HepG2 (cell line): ENCODE measurements around the gene SEC63. TPM values are rescaled to one million over a fixed set of nuclear protein-coding genes. Genes with fewer than 3 reads are reported as not detected.

Source experiments
- GATA4 ChIP-seq: sonication (generic); IDR thresholded peaks from 2 replicates; pipeline ENCODE4 v1.6.1; 2016; ENCODE audit warnings: antibody characterized with exemption, low read depth, borderline replicate concordance
- HNRNPL ChIP-seq: fragments of 200-400 bp; formaldehyde crosslinking; IDR thresholded peaks from 2 replicates; pipeline ENCODE4 v1.6.1; 2017; ENCODE audit warnings: mild to moderate bottlenecking, low read depth, low read length
- HOXD1 ChIP-seq: sonication (generic); formaldehyde crosslinking; IDR thresholded peaks from 2 replicates; pipeline ENCODE4 v1.5.0; 2020; ENCODE audit warnings: missing genetic modification reagents
- JUNB ChIP-seq: sonication (generic); formaldehyde crosslinking; IDR thresholded peaks from 2 replicates; pipeline ENCODE4 v1.8.0; 2022; ENCODE audit warnings: missing genetic modification reagents, mild to moderate bottlenecking, borderline replicate concordance
- MIER3 ChIP-seq: IDR thresholded peaks from 2 replicates; pipeline ENCODE4 v1.6.1; 2016; ENCODE audit warnings: missing compliant biosample characterization, borderline replicate concordance
- PCBP2 ChIP-seq: fragments of 200-400 bp; formaldehyde crosslinking; optimal IDR thresholded peaks from 2 replicates; pipeline ENCODE3; 2018; ENCODE audit warnings: low read length, low read depth; ENCODE audit not compliant: poor library complexity, severe bottlenecking
- PHF20 ChIP-seq: sonication (generic); formaldehyde crosslinking; IDR thresholded peaks from 2 replicates; pipeline ENCODE4 v1.5.0; 2020; ENCODE audit warnings: mild to moderate bottlenecking, missing genetic modification reagents
- RAD51 ChIP-seq: fragments of 450-650 bp; IDR thresholded peaks from 2 replicates; pipeline ENCODE4 v1.6.1; 2016; ENCODE audit warnings: borderline replicate concordance
- SETDB1 ChIP-seq: sonication (generic); formaldehyde crosslinking; IDR thresholded peaks from 2 replicates; pipeline ENCODE4 v1.5.1; 2020; ENCODE audit warnings: missing genetic modification reagents, mild to moderate bottlenecking, borderline replicate concordance
- SMC3 ChIP-seq: IDR thresholded peaks from 2 replicates; pipeline ENCODE4 v1.6.1; 2011; ENCODE audit warnings: low read length, improper control_type of control experiment
- ZNF34 ChIP-seq: sonication (generic); formaldehyde crosslinking; IDR thresholded peaks from 2 replicates; pipeline ENCODE4 v1.4.0; 2020; ENCODE audit warnings: mild to moderate bottlenecking, missing genetic modification reagents, borderline replicate concordance
- polyA plus RNA-seq, 8 experiments: library from polyadenylated mRNA; depleted of rRNA in 3 of 8; stranded (reverse) in 7 of 8; unstranded in 1 of 8; fragments of >200 nt; fragmentation: Illumina TruSeq in 4 of 8; extraction: Trizol in 4 of 8; gene quantifications; 2 replicates each; pipeline versions ENCODE4 v1.2.1 to v1.2.3, GENCODE V29; 2011 to 2016; ENCODE audit warnings: low read depth in 4 of 8, missing spikeins in 1 of 8, mixed read lengths in 1 of 8; ENCODE audit not compliant: insufficient read depth in 1 of 8
- total RNA-seq, 5 experiments: library from RNA; depleted of rRNA; stranded (reverse); fragments of >200 nt; fragmentation: Illumina TruSeq; extraction: Trizol; gene quantifications; 2 replicates each; pipeline ENCODE4 v1.2.3, GENCODE V29; 2016; ENCODE audit warnings: low read depth in 1 of 5
- TF ChIP-seq, protein P1 (sequence below): sonication (generic); formaldehyde crosslinking; IDR thresholded peaks from 2 replicates; pipeline ENCODE4 v1.9.0; 2022; ENCODE audit warnings: missing genetic modification reagents, mild to moderate bottlenecking, borderline replicate concordance
- TF ChIP-seq, protein P2 (sequence below): sonication (generic); formaldehyde crosslinking; IDR thresholded peaks from 2 replicates; pipeline ENCODE4 v1.4.0; 2020; ENCODE audit warnings: missing genetic modification reagents, borderline replicate concordance
- TF ChIP-seq, protein P3 (sequence below), 2 experiments: fragments of 450-650 bp in 1 of 2; sonication (generic) in 1 of 2; formaldehyde crosslinking; IDR thresholded peaks; 2 replicates each; pipeline versions ENCODE4 v1.5.0 to v1.8.0; 2020 to 2022; ENCODE audit warnings: mild to moderate bottlenecking in 1 of 2, missing genetic modification reagents in 1 of 2
- TF ChIP-seq, protein P4 (sequence below): sonication (generic); formaldehyde crosslinking; IDR thresholded peaks from 2 replicates; pipeline ENCODE4 v1.4.0; 2020; ENCODE audit warnings: mild to moderate bottlenecking, missing genetic modification reagents
- TF ChIP-seq, protein P5 (sequence below): sonication (generic); formaldehyde crosslinking; IDR thresholded peaks from 2 replicates; pipeline ENCODE4 v1.4.0; 2020; ENCODE audit warnings: missing genetic modification reagents; ENCODE audit errors: not compliant biosample characterization

SEC63 gene
- total and polyA plus RNA-seq, 2 of the 13 experiments (the other 11 are each of a cell fraction or from before 2014, with no cell fraction given), result 20.2 to 45.9 TPM

DNA sequence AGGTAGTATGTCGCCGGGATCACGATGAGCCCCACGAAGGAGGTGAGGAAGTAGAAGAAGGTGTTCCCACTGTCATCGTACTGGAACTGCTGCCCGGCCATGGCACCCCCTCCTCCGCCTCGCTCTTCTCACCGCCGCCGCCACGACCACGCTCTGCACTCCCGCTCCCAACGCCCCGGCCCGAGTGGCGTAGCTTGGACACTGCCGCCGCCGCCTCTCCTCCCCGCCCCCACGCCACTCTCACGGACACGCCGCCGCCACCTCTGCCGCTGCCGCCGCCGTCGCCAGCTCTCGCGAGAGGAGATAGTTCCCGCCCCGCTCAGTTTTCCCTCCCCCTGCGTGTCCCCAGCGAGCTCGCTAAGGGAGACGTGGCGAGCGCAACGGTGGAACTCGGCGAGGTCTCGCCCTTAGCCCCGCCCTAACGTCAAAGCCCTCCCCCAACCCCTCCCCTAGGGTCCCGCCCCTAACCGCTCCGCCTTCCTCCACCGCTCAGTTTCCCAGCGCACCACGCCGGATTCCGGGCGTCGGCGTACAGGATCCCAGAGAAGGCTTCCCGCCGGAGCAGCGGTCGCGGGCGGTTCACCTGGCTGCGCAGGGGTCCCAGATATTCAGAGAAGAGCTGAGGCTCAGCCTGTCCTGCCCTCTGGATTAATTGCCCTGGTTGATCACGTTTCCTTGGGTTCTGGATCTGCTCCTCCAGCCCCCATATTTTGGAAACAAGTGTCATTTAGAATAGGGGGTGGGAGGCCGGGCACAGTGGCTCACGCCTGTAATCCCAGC lies at the start of gene SEC63 (continued):
- TF ChIP-seq RAD51, result no peak
- TF ChIP-seq HOXD1, result no peak
- TF ChIP-seq, protein P1, sequence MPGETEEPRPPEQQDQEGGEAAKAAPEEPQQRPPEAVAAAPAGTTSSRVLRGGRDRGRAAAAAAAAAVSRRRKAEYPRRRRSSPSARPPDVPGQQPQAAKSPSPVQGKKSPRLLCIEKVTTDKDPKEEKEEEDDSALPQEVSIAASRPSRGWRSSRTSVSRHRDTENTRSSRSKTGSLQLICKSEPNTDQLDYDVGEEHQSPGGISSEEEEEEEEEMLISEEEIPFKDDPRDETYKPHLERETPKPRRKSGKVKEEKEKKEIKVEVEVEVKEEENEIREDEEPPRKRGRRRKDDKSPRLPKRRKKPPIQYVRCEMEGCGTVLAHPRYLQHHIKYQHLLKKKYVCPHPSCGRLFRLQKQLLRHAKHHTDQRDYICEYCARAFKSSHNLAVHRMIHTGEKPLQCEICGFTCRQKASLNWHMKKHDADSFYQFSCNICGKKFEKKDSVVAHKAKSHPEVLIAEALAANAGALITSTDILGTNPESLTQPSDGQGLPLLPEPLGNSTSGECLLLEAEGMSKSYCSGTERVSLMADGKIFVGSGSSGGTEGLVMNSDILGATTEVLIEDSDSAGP (CRISPR knock-in tag), result peak; percentile 72
- TF ChIP-seq, protein P2, sequence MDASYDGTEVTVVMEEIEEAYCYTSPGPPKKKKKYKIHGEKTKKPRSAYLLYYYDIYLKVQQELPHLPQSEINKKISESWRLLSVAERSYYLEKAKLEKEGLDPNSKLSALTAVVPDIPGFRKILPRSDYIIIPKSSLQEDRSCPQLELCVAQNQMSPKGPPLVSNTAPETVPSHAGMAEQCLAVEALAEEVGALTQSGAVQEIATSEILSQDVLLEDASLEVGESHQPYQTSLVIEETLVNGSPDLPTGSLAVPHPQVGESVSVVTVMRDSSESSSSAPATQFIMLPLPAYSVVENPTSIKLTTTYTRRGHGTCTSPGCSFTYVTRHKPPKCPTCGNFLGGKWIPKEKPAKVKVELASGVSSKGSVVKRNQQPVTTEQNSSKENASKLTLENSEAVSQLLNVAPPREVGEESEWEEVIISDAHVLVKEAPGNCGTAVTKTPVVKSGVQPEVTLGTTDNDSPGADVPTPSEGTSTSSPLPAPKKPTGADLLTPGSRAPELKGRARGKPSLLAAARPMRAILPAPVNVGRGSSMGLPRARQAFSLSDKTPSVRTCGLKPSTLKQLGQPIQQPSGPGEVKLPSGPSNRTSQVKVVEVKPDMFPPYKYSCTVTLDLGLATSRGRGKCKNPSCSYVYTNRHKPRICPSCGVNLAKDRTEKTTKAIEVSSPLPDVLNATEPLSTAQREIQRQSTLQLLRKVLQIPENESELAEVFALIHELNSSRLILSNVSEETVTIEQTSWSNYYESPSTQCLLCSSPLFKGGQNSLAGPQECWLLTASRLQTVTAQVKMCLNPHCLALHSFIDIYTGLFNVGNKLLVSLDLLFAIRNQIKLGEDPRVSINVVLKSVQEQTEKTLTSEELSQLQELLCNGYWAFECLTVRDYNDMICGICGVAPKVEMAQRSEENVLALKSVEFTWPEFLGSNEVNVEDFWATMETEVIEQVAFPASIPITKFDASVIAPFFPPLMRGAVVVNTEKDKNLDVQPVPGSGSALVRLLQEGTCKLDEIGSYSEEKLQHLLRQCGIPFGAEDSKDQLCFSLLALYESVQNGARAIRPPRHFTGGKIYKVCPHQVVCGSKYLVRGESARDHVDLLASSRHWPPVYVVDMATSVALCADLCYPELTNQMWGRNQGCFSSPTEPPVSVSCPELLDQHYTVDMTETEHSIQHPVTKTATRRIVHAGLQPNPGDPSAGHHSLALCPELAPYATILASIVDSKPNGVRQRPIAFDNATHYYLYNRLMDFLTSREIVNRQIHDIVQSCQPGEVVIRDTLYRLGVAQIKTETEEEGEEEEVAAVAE, result no peak
- TF ChIP-seq, protein P3, sequence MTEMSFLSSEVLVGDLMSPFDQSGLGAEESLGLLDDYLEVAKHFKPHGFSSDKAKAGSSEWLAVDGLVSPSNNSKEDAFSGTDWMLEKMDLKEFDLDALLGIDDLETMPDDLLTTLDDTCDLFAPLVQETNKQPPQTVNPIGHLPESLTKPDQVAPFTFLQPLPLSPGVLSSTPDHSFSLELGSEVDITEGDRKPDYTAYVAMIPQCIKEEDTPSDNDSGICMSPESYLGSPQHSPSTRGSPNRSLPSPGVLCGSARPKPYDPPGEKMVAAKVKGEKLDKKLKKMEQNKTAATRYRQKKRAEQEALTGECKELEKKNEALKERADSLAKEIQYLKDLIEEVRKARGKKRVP (CRISPR knock-in tag; IDR thresholded peaks at IDR 0.05), result peak in 1 of 2 experiments; percentile 35; a peak in 1 of 4 replicates
- TF ChIP-seq PHF20, result peak; percentile 46; the same call in 1 of the 2 replicates
- no peak for TF ChIP-seq PCBP2
- TF ChIP-seq, protein P4, sequence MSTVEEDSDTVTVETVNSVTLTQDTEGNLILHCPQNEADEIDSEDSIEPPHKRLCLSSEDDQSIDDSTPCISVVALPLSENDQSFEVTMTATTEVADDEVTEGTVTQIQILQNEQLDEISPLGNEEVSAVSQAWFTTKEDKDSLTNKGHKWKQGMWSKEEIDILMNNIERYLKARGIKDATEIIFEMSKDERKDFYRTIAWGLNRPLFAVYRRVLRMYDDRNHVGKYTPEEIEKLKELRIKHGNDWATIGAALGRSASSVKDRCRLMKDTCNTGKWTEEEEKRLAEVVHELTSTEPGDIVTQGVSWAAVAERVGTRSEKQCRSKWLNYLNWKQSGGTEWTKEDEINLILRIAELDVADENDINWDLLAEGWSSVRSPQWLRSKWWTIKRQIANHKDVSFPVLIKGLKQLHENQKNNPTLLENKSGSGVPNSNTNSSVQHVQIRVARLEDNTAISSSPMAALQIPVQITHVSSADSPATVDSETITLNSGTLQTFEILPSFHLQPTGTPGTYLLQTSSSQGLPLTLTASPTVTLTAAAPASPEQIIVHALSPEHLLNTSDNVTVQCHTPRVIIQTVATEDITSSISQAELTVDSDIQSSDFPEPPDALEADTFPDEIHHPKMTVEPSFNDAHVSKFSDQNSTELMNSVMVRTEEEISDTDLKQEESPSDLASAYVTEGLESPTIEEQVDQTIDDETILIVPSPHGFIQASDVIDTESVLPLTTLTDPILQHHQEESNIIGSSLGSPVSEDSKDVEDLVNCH (CRISPR knock-in tag), result no peak
- 0 out of 2 replicates have a peak, but pooled peaks have one; percentile 3 for TF ChIP-seq JUNB (CRISPR knock-in tag)
- peak; percentile 77 for TF ChIP-seq MIER3 (CRISPR knock-in tag)
- no peak for TF ChIP-seq HNRNPL
- no peak for TF ChIP-seq ZNF34 (CRISPR knock-in tag)
- TF ChIP-seq, protein P5, sequence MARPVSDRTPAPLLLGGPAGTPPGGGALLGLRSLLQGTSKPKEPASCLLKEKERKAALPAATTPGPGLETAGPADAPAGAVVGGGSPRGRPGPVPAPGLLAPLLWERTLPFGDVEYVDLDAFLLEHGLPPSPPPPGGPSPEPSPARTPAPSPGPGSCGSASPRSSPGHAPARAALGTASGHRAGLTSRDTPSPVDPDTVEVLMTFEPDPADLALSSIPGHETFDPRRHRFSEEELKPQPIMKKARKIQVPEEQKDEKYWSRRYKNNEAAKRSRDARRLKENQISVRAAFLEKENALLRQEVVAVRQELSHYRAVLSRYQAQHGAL (CRISPR knock-in tag), result no peak
- peak; percentile 33; the same call in 1 of the 2 replicates for TF ChIP-seq GATA4
- no peak for TF ChIP-seq SMC3
- TF ChIP-seq SETDB1, result no peak
